H9 (cell line): ENCODE results near the gene SLC43A1. TPM values are rescaled to one million over a fixed set of nuclear protein-coding genes. Genes with fewer than 3 reads are reported as not detected.

Source experiments
- DNase-seq: peaks from one replicate; pipeline ENCODE4 v3.0.0-alpha.2; 2017
- H2AFZ ChIP-seq: one replicate; pipeline ENCODE4 v1.6.1; 2013; ENCODE audit warnings: mild to moderate bottlenecking, low read length, control low read depth, moderate library complexity
- H2AK5ac ChIP-seq: 2 replicates; pipeline ENCODE4 v1.6.1; 2013; ENCODE audit warnings: low read length, control low read depth, mixed read lengths; ENCODE audit not compliant: insufficient read length
- H2BK120ac ChIP-seq: one replicate; pipeline ENCODE4 v1.6.1; 2013; ENCODE audit warnings: low read depth, mild to moderate bottlenecking, low read length, control low read depth, inconsistent platforms; ENCODE audit not compliant: poor library complexity, severe bottlenecking
- H2BK12ac ChIP-seq: 2 replicates; pipeline ENCODE4 v1.6.1; 2013; ENCODE audit warnings: low read length, control low read depth, mixed read lengths, low read depth; ENCODE audit not compliant: insufficient read length
- H2BK15ac ChIP-seq: 2 replicates; pipeline ENCODE4 v1.6.1; 2013; ENCODE audit warnings: low read depth, low read length, control low read depth
- H2BK20ac ChIP-seq: one replicate; pipeline ENCODE4 v1.6.1; 2013; ENCODE audit warnings: low read depth, mild to moderate bottlenecking, low read length, control low read depth, inconsistent platforms; ENCODE audit not compliant: poor library complexity, severe bottlenecking
- H2BK5ac ChIP-seq: 2 replicates; pipeline ENCODE4 v1.6.1; 2013; ENCODE audit warnings: low read length, control low read depth, mixed read lengths; ENCODE audit not compliant: insufficient read length
- H3K14ac ChIP-seq: 2 replicates; pipeline ENCODE4 v1.6.1; 2013; ENCODE audit warnings: low read length, control low read depth; ENCODE audit not compliant: insufficient read depth
- H3K18ac ChIP-seq: 2 replicates; pipeline ENCODE4 v1.6.1; 2013; ENCODE audit warnings: low read depth, mild to moderate bottlenecking, mixed read lengths, low read length, control low read depth; ENCODE audit not compliant: insufficient read length
- H3K23ac ChIP-seq: 2 replicates; pipeline ENCODE4 v1.6.1; 2013; ENCODE audit warnings: low read length, control low read depth, mixed read lengths, low read depth; ENCODE audit not compliant: insufficient read length
- H3K23me2 ChIP-seq: 2 replicates; pipeline ENCODE4 v1.6.1; 2013; ENCODE audit warnings: low read depth, mild to moderate bottlenecking, mixed read lengths, low read length, control low read depth; ENCODE audit not compliant: insufficient read length, poor library complexity, severe bottlenecking
- H3K27ac ChIP-seq: 2 replicates; pipeline ENCODE4 v1.5.1; 2013; ENCODE audit warnings: low read length, control low read depth, mixed read lengths, low read depth; ENCODE audit not compliant: insufficient read length
- H3K27me3 ChIP-seq: 2 replicates; pipeline ENCODE4 v1.6.1; 2013; ENCODE audit warnings: low read length, control low read depth, inconsistent platforms; ENCODE audit not compliant: insufficient read depth
- H3K4ac ChIP-seq: 2 replicates; pipeline ENCODE4 v1.6.1; 2013; ENCODE audit warnings: low read depth, mild to moderate bottlenecking, control low read depth, inconsistent platforms, low read length, moderate library complexity
- H3K4me1 ChIP-seq: 2 replicates; pipeline ENCODE4 v1.6.1; 2013; ENCODE audit warnings: low read length, control low read depth, inconsistent platforms; ENCODE audit not compliant: insufficient read depth
- H3K4me2 ChIP-seq: 2 replicates; pipeline ENCODE4 v1.6.1; 2013; ENCODE audit warnings: low read length, control low read depth, mixed read lengths; ENCODE audit not compliant: insufficient read length, insufficient read depth
- H3K56ac ChIP-seq: 2 replicates; pipeline ENCODE4 v1.6.1; 2013; ENCODE audit warnings: low read depth, mild to moderate bottlenecking, mixed read lengths, low read length, control low read depth; ENCODE audit not compliant: insufficient read length
- H3K79me1 ChIP-seq: 2 replicates; pipeline ENCODE4 v1.6.1; 2013; ENCODE audit warnings: low read depth, mild to moderate bottlenecking, moderate library complexity, low read length, control low read depth, inconsistent platforms; ENCODE audit not compliant: insufficient read depth, poor library complexity, severe bottlenecking
- H3K79me2 ChIP-seq: 2 replicates; pipeline ENCODE4 v1.6.1; 2013; ENCODE audit warnings: low read length, control low read depth, inconsistent platforms; ENCODE audit not compliant: insufficient read depth
- H3K9ac ChIP-seq: 2 replicates; pipeline ENCODE4 v1.6.1; 2013; ENCODE audit warnings: low read length, control low read depth, mixed read lengths; ENCODE audit not compliant: insufficient read length; ENCODE audit errors: extremely low read depth
- H3K9me3 ChIP-seq: one replicate; pipeline ENCODE4 v1.6.1; 2013; ENCODE audit warnings: low read depth, low read length, inconsistent platforms; ENCODE audit not compliant: control insufficient read depth
- H3T11ph ChIP-seq: one replicate; pipeline ENCODE4 v1.6.1; 2013; ENCODE audit warnings: mild to moderate bottlenecking, low read length, control low read depth, inconsistent platforms
- H4K20me1 ChIP-seq: one replicate; pipeline ENCODE4 v1.6.1; 2013; ENCODE audit not compliant: control insufficient read depth, insufficient read length, insufficient read depth
- H4K5ac ChIP-seq: 2 replicates; pipeline ENCODE4 v1.6.1; 2013; ENCODE audit warnings: low read depth, mild to moderate bottlenecking, mixed read lengths, low read length, control low read depth; ENCODE audit not compliant: insufficient read length
- H4K8ac ChIP-seq: replicated peaks from 2 replicates; pipeline ENCODE4 v1.6.1; 2013; ENCODE audit warnings: low read length, control low read depth, mixed read lengths, low read depth; ENCODE audit not compliant: insufficient read length
- H4K91ac ChIP-seq: 2 replicates; pipeline ENCODE4 v1.6.1; 2013; ENCODE audit warnings: low read depth, mild to moderate bottlenecking, moderate library complexity, mixed read lengths, low read length, control low read depth; ENCODE audit not compliant: insufficient read length
- H3K27ac Mint-ChIP-seq, 3 experiments: 2 replicates in 2 of 3; 3 replicates in 1 of 3; pipeline ENCODE4 v1.8.0; 2020 to 2021; ENCODE audit warnings: mixed read lengths in 3 of 3, mild to moderate bottlenecking in 1 of 3, moderate library complexity in 1 of 3
- H3K27me3 Mint-ChIP-seq: 2 replicates; pipeline ENCODE4 v1.8.0; 2021; ENCODE audit warnings: low read depth, mild to moderate bottlenecking, moderate library complexity, mixed read lengths
- H3K36me3 Mint-ChIP-seq, 3 experiments: 2 replicates in 2 of 3; 3 replicates in 1 of 3; pipeline ENCODE4 v1.8.0; 2020 to 2021; ENCODE audit warnings: low read depth in 3 of 3, mixed read lengths in 3 of 3; ENCODE audit not compliant: insufficient read depth in 1 of 3
- H3K4me1 Mint-ChIP-seq, 2 experiments: 2 replicates each; pipeline ENCODE4 v1.8.0; 2020; ENCODE audit warnings: mixed read lengths in 2 of 2
- H3K4me3 Mint-ChIP-seq, 2 experiments: 2 replicates in 1 of 2; 3 replicates in 1 of 2; pipeline ENCODE4 v1.8.0; 2020 to 2021; ENCODE audit warnings: mild to moderate bottlenecking in 2 of 2, mixed read lengths in 2 of 2, moderate library complexity in 1 of 2
- H3K9me3 Mint-ChIP-seq, 2 experiments: 2 replicates in 1 of 2; 3 replicates in 1 of 2; pipeline ENCODE4 v1.8.0; 2020; ENCODE audit warnings: mild to moderate bottlenecking in 2 of 2, mixed read lengths in 2 of 2, moderate library complexity in 1 of 2
- CTCF ChIP-seq: fragments of 200-600 bp; sonication (generic); conservative IDR thresholded peaks from 3 replicates; pipeline ENCODE4 v1.8.0; 2021; ENCODE audit warnings: antibody characterized with exemption, mild to moderate bottlenecking
- WGBS: extraction: QIAGEN DNeasy Blood & Tissue Kit; methylation state at CpG from one replicate; pipeline ENCODE4 v1.1.7; 2013; ENCODE audit warnings: missing lambda C conversion rate, low lambda C conversion rate, mixed read lengths; ENCODE audit not compliant: insufficient read length; ENCODE audit errors: extremely low coverage; 5-methylcytosine and 5-hydroxymethylcytosine counted together
- total RNA-seq: library from RNA; stranded (reverse); gene quantifications from 2 replicates; pipeline ENCODE4 v1.2.1, GENCODE V29; 2021

The SLC43A1 gene
- total RNA-seq, 1 experiment from 2014 or later = 17.0 TPM

- H3K18ac ChIP-seq = no peak overlapping the region
- H3K79me1 ChIP-seq = no peaks in the 10 kb centered on the region
- no peak overlapping the region for H2AFZ ChIP-seq
- no peak overlapping the region for H3K9ac ChIP-seq
- H3K9me3 ChIP-seq = no peaks in the 10 kb centered on the region
- Mint-ChIP-seq H3K27me3 (peaks cover 64% of the 10 kb centered on the region), H3K4me1 (peaks cover 17 to 41% of the 10 kb centered on the region in 2 experiments), H3K4me3 (peak overlapping the region; percentile 61 to 84), H3K36me3 (peaks cover 8 to 18% (median 10%) of the 10 kb centered on the region in 3 experiments; a peak in 6 of 7 replicates), H3K9me3 (no peaks in the 10 kb centered on the region; a peak in 2 of 5 replicates), H3K27ac (no peak overlapping the region)
- H4K20me1 ChIP-seq = no peaks in the 10 kb centered on the region
- no peaks in the 10 kb centered on the region for H3K4me1 ChIP-seq
- H3K4me2 ChIP-seq = peak overlapping the region; percentile 67
- H2BK15ac ChIP-seq = no peak overlapping the region
- H3K14ac ChIP-seq = no peak overlapping the region
- no peak overlapping the region for H4K5ac ChIP-seq
- no CpG with 5 or more reads among the region's 52 CpGs for WGBS
- peak; percentile 81 for DNase-seq
- no peak overlapping the region for H2BK20ac ChIP-seq
- H2BK5ac ChIP-seq = no peak overlapping the region
- no peak overlapping the region for H4K8ac ChIP-seq
- no peaks in the 10 kb centered on the region for H3K79me2 ChIP-seq
- no peak overlapping the region for H2AK5ac ChIP-seq
- peak; percentile 88 for TF ChIP-seq CTCF
- no peak overlapping the region for H4K91ac ChIP-seq
- H2BK120ac ChIP-seq = no peak overlapping the region
- H2BK12ac ChIP-seq = no peak overlapping the region
- no peak overlapping the region for H3K56ac ChIP-seq
- H3K4ac ChIP-seq = no peak overlapping the region
- peaks cover 15% of the 10 kb centered on the region for H3K23me2 ChIP-seq
- H3K23ac ChIP-seq = no peak overlapping the region
- no peaks in the 10 kb centered on the region; the same call in 1 of the 2 replicates for H3K27me3 ChIP-seq
- no peak overlapping the region for H3K27ac ChIP-seq
- H3T11ph ChIP-seq = no peak overlapping the region
Observed at GRCh38 chr11:57482782-57483561, 32.5 kb downstream of the SLC43A1 start.
